Measurements from ENCODE around the gene ELAC2.

Gene ELAC2

DNA sequence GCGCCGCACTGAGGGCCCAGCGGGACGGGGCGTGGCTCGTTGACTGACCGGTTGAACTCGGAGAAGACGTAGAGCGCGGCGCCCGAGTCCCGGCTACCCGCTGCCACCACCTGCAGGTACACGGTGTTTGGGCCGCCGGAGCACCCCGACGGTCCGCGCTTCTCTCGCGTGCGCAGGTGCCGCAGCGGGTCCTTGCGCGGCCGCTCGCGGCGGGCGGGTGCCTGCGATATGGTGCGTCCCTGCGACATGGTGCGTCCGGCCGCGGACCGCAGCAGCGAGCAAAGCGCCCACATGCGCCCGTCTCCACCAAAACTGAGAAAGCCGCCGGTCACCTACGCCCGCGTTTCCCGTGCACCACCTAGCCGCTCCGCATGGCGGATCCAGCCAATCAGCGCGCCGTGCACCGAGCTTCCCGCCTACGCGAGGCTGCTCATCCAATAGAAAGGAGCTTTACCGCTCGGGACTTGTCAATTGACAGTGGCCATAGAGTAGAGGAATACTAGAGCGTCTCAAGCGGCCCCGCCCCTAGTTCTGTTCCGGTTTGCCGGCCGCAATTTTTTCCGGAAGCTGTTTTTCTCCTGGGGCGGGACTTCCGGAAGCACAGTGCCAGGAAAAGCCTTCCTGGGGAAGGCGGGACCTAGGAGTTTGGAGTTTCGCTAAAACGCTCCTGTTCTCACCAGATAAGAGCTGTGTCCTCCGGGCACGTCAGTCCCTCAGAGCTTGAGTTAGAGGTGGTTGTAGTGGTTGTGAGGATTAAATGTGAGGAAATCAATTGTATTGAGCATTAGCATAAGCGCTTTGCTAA, at the start of gene ELAC2:
ELAC2 (minus strand) TSS at position 373 of the 805 bp plus-strand sequence; CDS start at position 293, 80 bp downstream.
- peak; percentile 98 for DNase-seq

DNA sequence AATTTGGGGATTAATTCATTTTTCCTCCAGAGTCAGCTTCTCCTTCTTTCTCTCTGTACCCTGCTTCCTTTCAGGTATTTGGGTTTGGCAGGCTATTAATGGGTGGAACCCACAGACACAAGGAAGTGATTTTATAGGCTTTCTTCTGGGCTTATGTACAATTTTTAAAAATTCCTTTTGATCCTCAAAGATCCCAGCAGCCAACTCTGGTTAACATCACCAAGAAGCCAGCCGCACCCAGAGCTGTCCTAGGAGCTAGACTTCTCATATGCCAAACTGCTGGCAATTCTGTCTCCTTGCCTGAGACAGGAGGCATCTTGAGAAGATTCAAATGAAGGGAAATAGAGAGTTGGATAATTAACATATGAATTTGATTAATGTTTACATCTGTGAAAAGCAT, 47.2 kb upstream of the ELAC2 start:
- DNase-seq: no peak

DNA sequence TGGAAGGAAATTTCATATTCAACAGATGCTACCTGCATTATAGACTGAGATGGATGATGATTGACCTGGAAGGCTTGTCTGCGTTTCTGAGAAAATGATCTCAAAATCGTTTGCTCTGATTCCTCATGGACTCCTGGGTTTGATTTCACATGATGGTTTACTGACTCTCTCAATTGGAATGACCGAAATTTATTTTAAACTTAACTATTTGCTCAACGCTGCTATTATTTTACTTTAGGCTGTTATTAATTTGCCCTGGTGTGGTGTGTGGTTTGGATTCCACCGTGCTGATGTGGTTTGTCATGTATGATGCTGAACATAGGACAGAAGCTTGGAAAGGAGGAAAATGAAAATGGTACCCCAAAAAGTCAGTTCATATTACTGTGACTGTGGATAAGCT, 37.3 kb upstream of the ELAC2 start:
- DNase-seq: no peak

DNA sequence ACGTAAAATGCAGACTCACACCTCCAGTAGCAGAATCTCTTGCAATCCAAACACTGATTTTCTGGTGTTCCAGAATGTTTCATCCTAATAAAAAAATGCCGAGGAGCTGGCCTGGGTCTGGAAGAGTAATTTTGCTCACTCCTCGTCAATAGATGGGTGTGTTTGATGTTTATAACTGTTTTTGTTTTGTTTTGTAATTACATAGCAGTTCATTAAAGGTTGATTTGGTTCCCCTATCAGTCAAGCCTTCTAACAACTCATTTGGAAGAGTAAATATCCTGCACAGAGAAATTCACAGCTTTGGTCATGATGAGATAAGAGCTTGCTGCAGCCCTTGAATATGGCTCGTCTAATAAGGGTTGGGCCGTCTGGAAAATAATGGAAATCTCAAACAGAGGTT, 36.8 kb upstream of the ELAC2 start:
- DNase-seq: no peak

GRCh38 chr17:13051915-13052314, 34.1 kb upstream of the ELAC2 start:
- DNase-seq: no peak

DNA sequence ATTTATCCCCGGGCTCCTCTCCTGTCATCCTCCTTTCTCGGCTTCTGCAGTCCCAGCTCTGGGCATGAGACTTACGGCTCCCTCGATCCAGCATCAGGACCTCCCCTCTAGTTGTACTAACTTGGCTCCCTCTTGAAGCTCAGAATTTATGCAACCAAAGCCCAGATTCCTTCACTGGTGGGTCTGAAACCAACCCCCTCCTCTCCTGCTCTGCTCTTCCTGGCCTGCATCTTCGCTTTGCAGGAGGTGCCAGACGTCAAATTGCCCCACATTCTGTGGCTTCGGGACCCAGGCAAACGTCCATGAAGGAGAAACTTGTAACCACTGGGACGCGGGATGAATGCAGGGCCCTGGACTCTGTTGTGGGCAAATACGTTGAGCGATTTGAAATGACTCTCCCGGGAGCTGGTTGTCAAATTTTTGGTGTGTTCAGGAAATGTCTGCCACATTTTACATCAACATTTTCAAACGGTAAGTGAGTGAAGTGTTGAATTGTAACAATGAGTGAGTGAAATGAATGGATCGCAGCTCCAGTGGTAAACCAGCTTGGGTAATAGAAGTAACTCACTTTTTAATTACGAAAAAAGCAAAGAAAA, 29.3 kb upstream of the ELAC2 start:
- no peak for DNase-seq

- no peak for DNase-seq
Measured at GRCh38 chr17:13046361-13046760, 28.5 kb upstream of the ELAC2 start.

- no peak for DNase-seq
Measured at GRCh38 chr17:13044572-13045065, 26.8 kb upstream of the ELAC2 start.

DNA sequence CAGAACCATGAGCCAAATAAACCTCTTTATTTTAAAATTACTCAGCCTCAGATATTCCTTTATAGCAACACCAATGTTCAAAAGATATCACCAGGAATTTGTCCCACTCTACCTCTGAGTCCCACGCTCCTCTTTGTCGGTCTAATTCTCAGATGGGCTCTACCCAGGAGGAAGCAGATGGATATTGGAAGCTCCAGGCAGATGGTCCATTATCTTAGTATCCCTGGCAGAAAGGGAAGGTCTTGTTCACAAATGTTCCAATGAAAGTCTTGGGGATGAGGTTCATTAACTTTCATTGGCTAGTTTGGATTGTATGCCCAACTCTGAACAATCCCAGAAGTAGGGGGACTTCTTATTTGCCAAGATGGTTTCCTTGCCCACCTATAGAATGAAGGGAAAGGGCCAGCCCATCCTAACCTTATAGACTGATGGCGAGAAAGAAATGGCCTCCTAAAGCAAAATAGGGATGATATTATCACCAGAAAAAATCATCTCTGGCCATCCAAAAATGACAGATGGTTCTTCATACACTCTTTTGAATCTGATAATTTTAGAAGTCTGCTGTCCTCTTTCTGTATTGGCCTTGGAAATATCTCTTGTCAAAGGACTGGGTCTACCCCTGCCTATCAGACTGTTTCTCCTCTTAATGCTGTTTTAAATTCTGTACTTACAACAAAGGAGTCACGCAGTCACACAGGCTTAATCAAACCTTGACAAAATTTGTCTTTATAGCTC, 21.3 kb upstream of the ELAC2 start:
- no peak for DNase-seq

GRCh38 chr17:13036751-13037150, 18.9 kb upstream of the ELAC2 start:
- DNase-seq: no peak

- DNase-seq: no peak
Measured at GRCh38 chr17:13035420-13035819, 17.6 kb upstream of the ELAC2 start.

GRCh38 chr17:13031718-13032350, 14.0 kb upstream of the ELAC2 start:
- peak; percentile 14 for DNase-seq

- no peak for DNase-seq
Measured at GRCh38 chr17:13030459-13031300, 12.9 kb upstream of the ELAC2 start.

GRCh38 chr17:13030056-13030455, 12.2 kb upstream of the ELAC2 start:
- DNase-seq: no peak

- no peak for DNase-seq
Measured at GRCh38 chr17:13029340-13029739, 11.5 kb upstream of the ELAC2 start.

DNA sequence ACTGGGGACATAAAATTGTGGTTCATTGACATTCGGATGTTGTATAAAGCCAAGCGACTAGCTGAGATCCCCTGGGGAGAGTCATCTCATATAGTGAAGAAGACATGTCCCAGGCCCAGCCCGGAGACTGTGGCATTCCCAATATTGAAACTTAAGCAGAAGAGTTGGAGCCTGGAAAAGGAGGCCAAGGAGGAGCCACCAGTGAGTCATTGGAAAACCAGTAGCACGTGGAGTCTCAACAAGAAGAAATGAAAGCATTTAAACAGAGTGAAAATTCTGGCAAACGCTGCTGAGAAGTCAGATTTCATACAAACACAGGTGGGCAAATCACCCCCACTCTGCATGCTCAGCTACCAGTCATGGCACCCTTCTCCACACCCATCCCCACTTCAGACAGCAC, 9.4 kb upstream of the ELAC2 start:
- no peak for DNase-seq

DNA sequence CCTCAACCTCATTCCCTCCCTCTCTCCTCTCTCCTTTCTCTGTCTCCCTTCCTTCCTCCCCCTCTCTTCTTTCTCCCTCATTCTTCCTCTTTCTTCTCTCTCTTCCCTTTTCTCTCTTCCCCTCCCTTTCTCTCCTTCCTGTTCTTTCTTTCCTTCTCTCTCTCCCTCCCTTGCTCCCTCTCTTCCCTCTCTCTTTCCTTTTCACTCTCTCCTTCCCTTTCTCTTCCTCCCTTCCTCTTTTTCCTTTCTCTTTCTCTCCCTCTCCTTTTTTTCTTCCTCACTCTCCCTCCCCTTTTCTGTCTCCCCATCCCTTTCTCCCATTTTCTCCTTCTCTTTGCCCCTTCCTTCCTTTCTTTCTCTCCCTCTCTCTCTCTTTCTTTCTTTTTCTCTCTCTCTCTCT, 7.9 kb upstream of the ELAC2 start:
- no peak for DNase-seq

DNA sequence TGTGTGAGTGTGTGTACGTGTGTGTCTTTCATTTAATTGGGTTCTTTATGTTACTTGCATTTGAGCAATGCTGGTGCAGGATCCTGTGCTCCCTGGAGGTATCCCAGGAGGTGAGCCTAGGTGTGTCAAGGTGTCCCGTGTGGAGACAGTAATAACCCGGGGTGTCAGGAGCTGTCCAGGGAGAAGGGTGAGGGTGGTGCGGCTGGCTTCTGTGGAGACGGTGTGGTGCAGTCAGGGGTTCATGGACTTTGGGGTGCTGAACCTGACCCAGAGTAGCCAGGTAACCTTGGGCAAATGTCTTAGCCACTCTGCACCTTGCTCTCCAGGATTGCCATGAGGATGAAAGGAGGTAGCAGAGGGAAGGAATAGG, 7.4 kb upstream of the ELAC2 start:
- DNase-seq: no peak

- DNase-seq: peak; percentile 31
Measured at GRCh38 chr17:13024526-13025257, 6.9 kb upstream of the ELAC2 start.

GRCh38 chr17:13024016-13024415, 6.2 kb upstream of the ELAC2 start:
- no peak for DNase-seq

DNA sequence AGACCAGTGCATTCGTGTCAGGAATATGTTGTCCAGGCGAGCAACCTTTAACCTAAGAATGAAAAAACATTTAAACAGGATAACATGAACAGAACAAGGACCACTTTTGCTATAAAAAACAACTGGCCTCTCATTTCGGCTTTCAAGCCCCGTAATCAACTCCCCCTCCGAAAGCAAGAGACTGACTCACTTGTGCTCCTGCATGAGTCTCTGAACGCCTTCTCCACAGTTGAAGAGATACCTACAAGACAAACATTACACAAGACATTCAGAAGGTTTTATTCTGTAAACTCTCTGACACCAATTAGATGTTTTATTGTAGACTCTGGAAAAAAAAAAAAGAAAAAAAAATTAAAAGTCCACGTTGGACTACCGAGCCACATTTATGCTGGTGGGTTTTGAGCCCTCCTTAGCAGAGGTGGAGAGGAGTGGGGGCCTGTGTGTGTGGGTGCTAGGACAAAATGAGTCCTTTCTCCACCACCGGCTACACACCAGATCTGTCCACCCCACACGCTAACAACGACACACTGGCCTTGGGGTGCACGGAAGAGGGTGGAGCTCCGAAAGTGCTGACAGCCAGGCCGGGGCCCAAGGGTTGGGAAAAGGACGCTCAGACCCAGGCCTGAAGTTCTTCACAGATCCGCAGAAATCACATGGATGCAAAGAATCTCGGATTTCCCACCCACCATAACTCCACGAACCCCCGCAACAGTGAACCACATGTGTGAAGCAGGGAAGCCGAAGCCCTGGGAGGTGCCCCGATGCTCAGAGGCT, 759 bp downstream of the ELAC2 start:
- peak; percentile 9 for DNase-seq
